ENCODE measurements around the gene MDM2.
"Not testable (repeated sequence)": the region's sequence is repeated elsewhere in the genome, so short reads cannot be mapped to it uniquely, and the experiment has no call there.

MDM2 gene

DNA sequence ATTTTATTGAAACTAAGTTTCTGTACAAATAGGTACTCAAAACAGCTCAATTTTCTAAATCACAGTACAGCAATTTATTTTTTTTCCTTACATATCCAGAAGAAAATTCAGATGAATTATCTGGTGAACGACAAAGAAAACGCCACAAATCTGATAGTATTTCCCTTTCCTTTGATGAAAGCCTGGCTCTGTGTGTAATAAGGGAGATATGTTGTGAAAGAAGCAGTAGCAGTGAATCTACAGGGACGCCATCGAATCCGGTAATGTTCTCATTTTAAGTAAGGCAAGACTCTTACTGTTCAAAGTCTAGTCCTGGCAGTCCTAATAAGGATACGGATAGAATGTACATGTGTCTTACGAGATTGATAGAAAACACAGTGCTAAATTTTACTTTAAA, 20.7 kb downstream of the MDM2 start:
- 100% methylated on average over 2 to 3 of the region's 7 CpGs for WGBS, 2 experiments (ENCODE audit: insufficient coverage in 2 of 2)
- Histone ChIP-seq H3K4me3 (ENCODE audit: extremely low read depth, insufficient read depth, low read length, poor library complexity, severe bottlenecking) (no peak overlapping the region), H3K36me3 (ENCODE audit: control insufficient read depth, insufficient read depth, low read length) (peaks cover 83% of the 10 kb centered on the region), H3K27ac (ENCODE audit: low read depth, low read length, severe bottlenecking) (no peak overlapping the region), H3K9me3 (ENCODE audit: control insufficient read depth, low read length) (no peaks in the 10 kb centered on the region), H3K4me1 (ENCODE audit: control insufficient read depth, insufficient read depth, low read length, poor library complexity, severe bottlenecking) (peaks cover 11% of the 10 kb centered on the region)

- Histone ChIP-seq H3K9me3 (ENCODE audit: control insufficient read depth, low read length) (no peaks in the 10 kb centered on the region), H3K36me3 (ENCODE audit: control insufficient read depth, insufficient read depth, low read length) (peaks cover 79% of the 10 kb centered on the region), H3K27ac (ENCODE audit: low read depth, low read length, severe bottlenecking) (no peak overlapping the region), H3K4me3 (ENCODE audit: extremely low read depth, insufficient read depth, low read length, poor library complexity, severe bottlenecking) (no peak overlapping the region), H3K4me1 (ENCODE audit: control insufficient read depth, insufficient read depth, low read length, poor library complexity, severe bottlenecking) (peaks cover 19% of the 10 kb centered on the region)
- WGBS, 2 experiments (ENCODE audit: insufficient coverage in 2 of 2) = 89% methylated on average over 4 of the region's 6 CpGs; no CpG with 5 or more reads in 1 of the 2 experiments
Measured at GRCh38 chr12:68831272-68831671, 23.3 kb downstream of the MDM2 start.

GRCh38 chr12:68831751-68832503, 23.9 kb downstream of the MDM2 start:
- Histone ChIP-seq H3K9me3 (ENCODE audit: control insufficient read depth, low read length) (no peaks in the 10 kb centered on the region), H3K36me3 (ENCODE audit: control insufficient read depth, insufficient read depth, low read length) (peaks cover 79% of the 10 kb centered on the region), H3K27ac (ENCODE audit: low read depth, low read length, severe bottlenecking) (no peak overlapping the region), H3K4me3 (ENCODE audit: extremely low read depth, insufficient read depth, low read length, poor library complexity, severe bottlenecking) (no peak overlapping the region), H3K4me1 (ENCODE audit: control insufficient read depth, insufficient read depth, low read length, poor library complexity, severe bottlenecking) (peaks cover 19% of the 10 kb centered on the region)
- 90 to 98% methylated on average over 6 to 7 of the region's 14 CpGs for WGBS, 2 experiments (ENCODE audit: insufficient coverage in 2 of 2)

- 85 to 100% methylated on average over 3 of the region's 4 CpGs for WGBS, 2 experiments (ENCODE audit: insufficient coverage in 2 of 2)
- Histone ChIP-seq H3K4me1 (ENCODE audit: control insufficient read depth, insufficient read depth, low read length, poor library complexity, severe bottlenecking) (peaks cover 19% of the 10 kb centered on the region), H3K36me3 (ENCODE audit: control insufficient read depth, insufficient read depth, low read length) (peaks cover 84% of the 10 kb centered on the region), H3K27ac (ENCODE audit: low read depth, low read length, severe bottlenecking) (no peak overlapping the region), H3K9me3 (ENCODE audit: control insufficient read depth, low read length) (no peaks in the 10 kb centered on the region), H3K4me3 (ENCODE audit: extremely low read depth, insufficient read depth, low read length, poor library complexity, severe bottlenecking) (no peak overlapping the region)
Measured at GRCh38 chr12:68832504-68832867, 24.5 kb downstream of the MDM2 start.

DNA sequence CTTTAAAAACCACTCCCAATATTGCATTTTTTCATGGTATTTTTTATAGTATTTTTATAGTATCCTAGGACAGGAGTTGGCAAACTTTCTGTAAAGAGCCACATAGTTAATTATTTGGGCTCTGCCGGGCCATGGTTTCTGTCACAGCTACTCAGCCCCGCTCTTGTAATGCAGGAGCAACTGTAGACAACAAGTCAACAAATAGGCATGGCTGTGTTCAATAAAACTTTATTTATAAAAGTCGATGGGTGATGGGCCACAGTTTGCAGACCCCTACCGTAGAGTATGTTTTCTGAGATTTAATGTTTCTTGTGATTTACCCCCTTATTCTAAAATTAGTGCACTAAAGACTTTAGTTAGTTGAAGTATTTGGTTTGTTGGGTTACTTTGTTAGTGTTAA, 25.5 kb downstream of the MDM2 start:
- H3K36me3 ChIP-seq (ENCODE audit: control insufficient read depth, insufficient read depth, low read length) = peaks cover 82% of the 10 kb centered on the region
- no peak overlapping the region for H3K4me3 ChIP-seq (ENCODE audit: extremely low read depth, insufficient read depth, low read length, poor library complexity, severe bottlenecking)
- no peak overlapping the region for H3K27ac ChIP-seq (ENCODE audit: low read depth, low read length, severe bottlenecking)
- no peaks in the 10 kb centered on the region for H3K9me3 ChIP-seq (ENCODE audit: control insufficient read depth, low read length)
- peaks cover 19% of the 10 kb centered on the region for H3K4me1 ChIP-seq (ENCODE audit: control insufficient read depth, insufficient read depth, low read length, poor library complexity, severe bottlenecking)
- 100% methylated on average over 2 to 3 of the region's 4 CpGs for WGBS, 2 experiments (ENCODE audit: insufficient coverage in 2 of 2)

GRCh38 chr12:68835333-68835908, 27.4 kb downstream of the MDM2 start:
- H3K4me1 ChIP-seq (ENCODE audit: control insufficient read depth, insufficient read depth, low read length, poor library complexity, severe bottlenecking) = peaks cover 19% of the 10 kb centered on the region

DNA sequence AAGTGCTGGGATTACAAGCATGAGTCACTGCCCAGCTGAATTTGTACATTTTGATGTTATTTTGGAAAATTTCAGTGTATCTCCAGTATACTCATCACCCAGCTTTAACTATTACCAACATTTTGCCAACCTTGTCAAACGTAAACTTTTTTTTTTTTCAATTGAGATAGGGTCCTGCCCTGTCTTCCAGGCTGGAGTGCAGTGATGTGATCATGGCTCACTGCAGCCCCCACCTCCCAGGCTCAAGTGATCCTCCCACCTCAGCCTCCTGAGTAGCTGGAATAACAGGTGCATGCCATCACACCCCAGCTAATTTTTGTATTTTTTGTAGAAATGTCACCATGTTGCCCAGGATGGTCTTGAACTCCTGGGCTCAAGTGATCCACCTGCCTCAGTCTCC, 29.2 kb downstream of the MDM2 start:
- peaks cover 14% of the 10 kb centered on the region for H3K4me1 ChIP-seq (ENCODE audit: control insufficient read depth, insufficient read depth, low read length, poor library complexity, severe bottlenecking)
- WGBS, 2 experiments (ENCODE audit: insufficient coverage in 2 of 2) = 80 to 91% methylated on average over 1 of the region's 1 CpG
- no peak overlapping the region for H3K27ac ChIP-seq (ENCODE audit: low read depth, low read length, severe bottlenecking)
- H3K9me3 ChIP-seq (ENCODE audit: control insufficient read depth, low read length) = no peaks in the 10 kb centered on the region
- H3K4me3 ChIP-seq (ENCODE audit: extremely low read depth, insufficient read depth, low read length, poor library complexity, severe bottlenecking) = no peak overlapping the region
- peaks cover 83% of the 10 kb centered on the region for H3K36me3 ChIP-seq (ENCODE audit: control insufficient read depth, insufficient read depth, low read length)

More at GRCh38 chr12:68835333-68835908, 27.4 kb downstream of the MDM2 start:
- Histone ChIP-seq H3K9me3 (ENCODE audit: control insufficient read depth, low read length) (no peaks in the 10 kb centered on the region), H3K27ac (ENCODE audit: low read depth, low read length, severe bottlenecking) (no peak overlapping the region), H3K4me3 (ENCODE audit: extremely low read depth, insufficient read depth, low read length, poor library complexity, severe bottlenecking) (no peak overlapping the region), H3K36me3 (ENCODE audit: control insufficient read depth, insufficient read depth, low read length) (peaks cover 83% of the 10 kb centered on the region)
- 61 to 75% methylated on average over 5 to 6 of the region's 10 CpGs for WGBS, 2 experiments (ENCODE audit: insufficient coverage in 2 of 2)

DNA sequence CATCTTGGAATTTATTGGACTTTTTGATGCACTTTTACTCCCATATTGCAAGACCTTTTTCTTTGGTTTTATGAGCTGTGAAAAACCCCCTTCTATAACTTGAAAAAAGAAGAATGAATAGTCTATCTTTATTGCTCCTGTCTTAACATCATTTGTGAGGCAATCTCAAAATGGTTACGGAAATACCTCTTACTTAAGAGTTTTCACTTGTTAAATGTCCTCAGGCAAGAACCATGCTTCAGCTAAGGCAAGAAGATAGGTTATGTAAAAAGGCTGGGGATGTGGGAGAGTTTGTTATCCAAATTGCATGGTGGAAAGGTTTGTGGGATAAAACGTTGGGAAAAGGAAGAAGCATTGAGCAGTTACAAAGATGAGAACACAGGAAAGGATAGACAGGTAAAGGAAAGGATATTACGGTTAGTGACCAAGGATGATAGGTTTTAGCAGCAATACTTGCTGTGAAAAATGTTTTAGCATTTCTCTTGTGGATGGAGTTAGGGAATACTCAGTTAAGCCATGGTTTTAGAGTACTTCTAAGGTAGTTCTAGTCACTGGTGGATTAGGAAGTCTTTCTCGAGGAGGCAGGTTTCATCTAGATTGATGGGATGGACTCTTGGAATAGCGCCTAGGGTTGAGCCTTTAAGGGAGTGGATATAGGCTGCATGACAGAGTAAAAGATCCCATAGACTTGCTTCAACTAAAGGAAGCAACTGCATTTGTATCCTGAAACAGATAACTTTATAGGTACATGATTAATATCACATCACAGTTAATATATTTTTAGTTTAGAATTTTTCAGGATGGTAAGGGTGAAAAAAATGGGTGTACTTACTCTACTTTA, 30.3 kb downstream of the MDM2 start:
- Histone ChIP-seq H3K4me3 (ENCODE audit: extremely low read depth, insufficient read depth, low read length, poor library complexity, severe bottlenecking) (no peak overlapping the region), H3K9me3 (ENCODE audit: control insufficient read depth, low read length) (no peaks in the 10 kb centered on the region), H3K36me3 (ENCODE audit: control insufficient read depth, insufficient read depth, low read length) (peaks cover 85% of the 10 kb centered on the region), H3K4me1 (ENCODE audit: control insufficient read depth, insufficient read depth, low read length, poor library complexity, severe bottlenecking) (peaks cover 11% of the 10 kb centered on the region), H3K27ac (ENCODE audit: low read depth, low read length, severe bottlenecking) (no peak overlapping the region)
- WGBS, 2 experiments (ENCODE audit: insufficient coverage in 2 of 2) = 92 to 99% methylated on average over 3 to 5 of the region's 5 CpGs

- 100% methylated on average over 1 of the region's 2 CpGs for WGBS, 2 experiments (ENCODE audit: insufficient coverage in 2 of 2)
- H3K36me3 ChIP-seq (ENCODE audit: control insufficient read depth, insufficient read depth, low read length) = peaks cover 83% of the 10 kb centered on the region
- no peak overlapping the region for H3K27ac ChIP-seq (ENCODE audit: low read depth, low read length, severe bottlenecking)
- peaks cover 11% of the 10 kb centered on the region for H3K4me1 ChIP-seq (ENCODE audit: control insufficient read depth, insufficient read depth, low read length, poor library complexity, severe bottlenecking)
- no peaks in the 10 kb centered on the region for H3K9me3 ChIP-seq (ENCODE audit: control insufficient read depth, low read length)
- H3K4me3 ChIP-seq (ENCODE audit: extremely low read depth, insufficient read depth, low read length, poor library complexity, severe bottlenecking) = no peak overlapping the region
Measured at GRCh38 chr12:68839183-68840147, 31.5 kb downstream of the MDM2 start.

DNA sequence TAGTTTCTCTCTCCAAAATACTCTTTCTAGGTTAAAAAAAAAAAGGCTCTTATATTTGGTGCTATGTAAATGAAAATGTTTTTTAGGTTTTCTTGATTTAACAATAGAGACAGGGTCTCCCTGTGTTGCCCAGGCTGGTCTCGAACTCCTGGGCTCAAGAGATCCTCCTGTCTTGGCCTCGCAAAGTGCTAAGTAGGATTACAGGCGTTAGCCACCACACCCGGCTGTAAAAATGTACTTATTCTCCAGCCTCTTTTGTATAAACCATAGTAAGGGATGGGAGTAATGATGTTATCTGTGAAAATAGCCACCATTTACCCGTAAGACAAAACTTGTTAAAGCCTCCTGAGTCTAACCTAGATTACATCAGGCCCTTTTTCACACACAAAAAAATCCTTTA, 33.2 kb downstream of the MDM2 start:
- H3K9me3 ChIP-seq (ENCODE audit: control insufficient read depth, low read length); H3K27ac ChIP-seq (ENCODE audit: low read depth, low read length, severe bottlenecking); H3K4me3 ChIP-seq (ENCODE audit: extremely low read depth, insufficient read depth, low read length, poor library complexity, severe bottlenecking); H3K4me1 ChIP-seq (ENCODE audit: control insufficient read depth, insufficient read depth, low read length, poor library complexity, severe bottlenecking): not testable (repeated sequence)
- H3K36me3 ChIP-seq (ENCODE audit: control insufficient read depth, insufficient read depth, low read length) = peaks cover 78% of the 10 kb centered on the region
- 92 to 100% methylated on average over 2 of the region's 5 CpGs for WGBS, 2 experiments (ENCODE audit: insufficient coverage in 2 of 2)
